NCI-H146 (cell line): ENCODE results near the gene HLA-DOA.
A peak's percentile ranks its signal among the peaks of the same experiment; 100 is the strongest.

Source experiments
- DNase-seq: peaks from one replicate; lab custom pipeline; 2025; lab: John Stamatoyannopoulos, UW

Gene HLA-DOA

GRCh38 chr6:32963866-32964265 lies 45.5 kb downstream of the HLA-DOA start:
- DNase-seq, result no peak

GRCh38 chr6:32962213-32962826 lies 47.1 kb downstream of the HLA-DOA start:
- no peak for DNase-seq

GRCh38 chr6:32960563-32960962 lies 48.8 kb downstream of the HLA-DOA start:
- DNase-seq, result no peak

GRCh38 chr6:32956176-32956575 lies 53.2 kb downstream of the HLA-DOA start:
- no peak for DNase-seq

- DNase-seq, result peak; percentile 17
Measured at GRCh38 chr6:32954986-32955802, 54.2 kb downstream of the HLA-DOA start.

- no peak for DNase-seq
Measured at GRCh38 chr6:32954267-32954666, 55.1 kb downstream of the HLA-DOA start.
